OCI-LY1 (cell line): ENCODE results near the gene MRAS.

ENCODE experiments used
- CTCF ChIP-seq: fragments of 200-600 bp; sonication (generic), shearing (Covaris generic); IDR thresholded peaks from 2 replicates; pipeline ENCODE4 v1.5.1; 2017; ENCODE audit warnings: mild to moderate bottlenecking, antibody characterized with exemption, low read length, moderate library complexity, mixed read lengths
- EZH2 ChIP-seq: fragments of 200-600 bp; sonication (generic), shearing (Covaris generic); IDR thresholded peaks from 2 replicates; pipeline ENCODE4 v1.8.0; 2017; ENCODE audit warnings: borderline replicate concordance, mixed run types, mild to moderate bottlenecking, antibody characterized with exemption, low read length, moderate library complexity, mixed read lengths

GRCh38 chr3:138441256-138441655 lies 92.9 kb downstream of the MRAS start:
- TF ChIP-seq CTCF (no peak), EZH2 (no peak)
